OCI-M2 (cell line): ENCODE data around the gene NMT1.

Experiments used
- DNase-seq: peaks from one replicate; lab custom pipeline; 2025; ENCODE audit not compliant: unreplicated experiment; lab: John Stamatoyannopoulos, UW

NMT1 gene

DNA sequence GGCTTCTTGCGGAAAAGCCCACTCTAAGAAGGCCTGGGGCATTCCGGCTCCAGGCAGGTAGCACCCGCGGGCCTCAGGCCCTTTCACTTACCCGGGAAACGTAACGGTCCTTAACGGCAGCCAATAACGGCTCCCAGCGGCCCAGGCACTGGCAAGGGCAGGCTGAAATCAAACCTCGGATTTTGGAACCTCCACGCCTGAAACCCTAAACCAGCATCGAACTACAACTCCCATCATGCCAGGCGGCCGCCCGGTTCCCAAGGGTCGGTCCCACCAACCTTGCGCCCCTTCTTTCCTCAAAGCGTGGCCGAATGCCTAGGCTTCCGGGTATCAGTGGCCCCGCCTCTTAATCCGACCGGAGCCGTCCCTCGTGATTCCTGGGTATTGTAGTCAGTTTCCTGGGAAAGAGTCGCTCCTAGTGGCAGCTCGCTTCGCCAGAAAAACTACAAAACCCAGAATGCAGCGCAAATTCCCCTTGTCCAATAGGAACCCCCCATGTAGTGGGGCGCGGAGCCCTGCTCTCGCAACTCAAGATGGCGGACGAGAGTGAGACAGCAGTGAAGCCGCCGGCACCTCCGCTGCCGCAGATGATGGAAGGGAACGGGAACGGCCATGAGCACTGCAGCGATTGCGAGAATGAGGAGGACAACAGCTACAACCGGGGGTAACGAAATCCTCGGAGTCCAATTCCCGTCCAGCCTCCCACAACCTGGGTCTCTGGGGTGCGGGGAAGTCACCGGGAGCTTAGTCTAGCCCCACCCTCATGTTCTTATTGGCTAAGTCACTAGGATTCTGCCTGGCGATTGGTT lies at the start of gene NMT1:
Gene NMT1, plus strand, starts transcription at position 521 of the 809 bp plus-strand sequence. Its CDS starts 13 bp downstream, at position 534.
- peak; percentile 90 for DNase-seq

DNA sequence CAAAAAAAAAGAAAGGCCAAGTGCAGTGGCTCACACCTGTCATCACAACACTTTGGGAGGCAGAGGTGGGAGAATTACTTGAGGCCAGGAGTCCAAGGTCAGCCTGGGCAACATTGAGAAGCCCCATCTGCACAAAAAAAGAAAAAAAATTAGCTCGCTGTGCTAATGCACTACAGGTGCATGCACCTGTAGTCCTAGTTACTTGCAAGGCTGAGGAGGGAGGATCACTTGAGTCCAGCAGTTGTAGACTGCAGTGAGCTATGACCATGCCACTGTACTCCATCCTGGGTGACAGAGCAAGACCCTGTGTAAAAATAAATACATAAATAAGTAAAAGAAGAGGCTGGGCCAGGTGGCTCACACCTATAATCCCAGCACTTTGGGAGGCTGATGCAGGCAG lies 49.4 kb upstream of the NMT1 start:
- DNase-seq, result no peak

DNA sequence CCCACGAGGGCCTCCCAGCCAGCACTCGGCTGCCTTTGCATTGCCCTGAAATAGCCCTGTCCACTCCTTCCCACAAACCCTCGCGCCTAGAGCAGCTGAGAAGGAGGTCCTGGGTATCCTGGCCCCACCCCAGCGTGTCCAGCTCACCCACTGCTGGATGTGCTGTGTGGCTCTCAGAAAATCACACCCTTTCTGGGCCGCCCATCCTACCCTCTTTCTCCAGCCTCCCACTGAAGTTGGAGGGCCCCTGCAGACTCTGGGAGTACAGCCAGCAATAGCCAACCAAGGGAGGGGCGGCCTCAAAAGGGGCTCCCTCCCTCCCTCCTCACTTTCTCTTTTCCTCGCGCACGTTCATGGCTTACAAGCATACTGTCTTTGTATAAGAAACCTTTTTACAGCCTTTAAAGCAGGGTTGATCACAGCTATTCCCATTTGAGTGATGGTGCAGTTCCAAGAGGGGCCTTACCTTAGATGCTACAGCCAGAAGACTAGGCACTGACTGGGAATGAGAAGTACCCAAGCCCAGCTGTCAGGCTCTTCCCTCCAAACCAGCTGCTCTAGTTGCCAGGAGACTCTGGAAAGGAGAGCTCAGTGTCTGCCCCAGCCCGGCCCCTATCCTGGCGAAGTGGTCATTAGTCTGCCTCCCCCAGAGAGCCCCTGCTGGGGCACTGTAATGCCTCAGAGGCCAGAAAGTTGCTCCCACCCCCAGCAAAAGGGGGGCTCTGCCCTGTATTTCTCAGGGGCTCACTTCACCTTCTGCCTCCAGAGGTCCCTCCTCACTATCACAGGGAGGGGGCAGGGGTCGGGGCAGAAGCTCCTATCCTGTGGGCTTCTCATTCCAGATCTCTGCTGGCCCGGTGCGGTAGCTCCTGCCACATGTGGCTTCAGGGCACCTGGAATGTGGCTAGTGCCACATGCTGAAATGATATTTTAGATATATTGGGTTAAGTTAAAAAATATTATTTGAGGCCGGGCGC lies 47.8 kb upstream of the NMT1 start:
- DNase-seq, result no peak

DNA sequence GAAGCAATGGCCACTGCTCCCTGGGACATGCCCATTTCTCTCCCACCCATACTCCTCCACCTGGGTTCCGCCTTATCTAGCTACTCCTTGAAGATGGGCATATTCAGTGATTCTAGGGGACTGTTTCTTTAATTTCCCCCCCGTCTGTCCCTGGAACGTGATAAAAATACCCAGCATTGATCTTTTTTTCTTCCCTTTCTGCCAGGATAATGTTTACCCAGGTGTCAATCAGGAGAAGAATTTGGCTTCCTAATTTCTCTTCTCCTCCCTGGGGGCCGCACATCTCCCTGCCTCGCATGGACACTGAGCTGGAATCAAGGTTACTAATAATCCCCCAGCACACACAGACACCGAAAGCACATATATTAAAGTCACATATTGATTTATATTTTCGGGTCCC lies 44.9 kb upstream of the NMT1 start:
- no peak for DNase-seq

DNA sequence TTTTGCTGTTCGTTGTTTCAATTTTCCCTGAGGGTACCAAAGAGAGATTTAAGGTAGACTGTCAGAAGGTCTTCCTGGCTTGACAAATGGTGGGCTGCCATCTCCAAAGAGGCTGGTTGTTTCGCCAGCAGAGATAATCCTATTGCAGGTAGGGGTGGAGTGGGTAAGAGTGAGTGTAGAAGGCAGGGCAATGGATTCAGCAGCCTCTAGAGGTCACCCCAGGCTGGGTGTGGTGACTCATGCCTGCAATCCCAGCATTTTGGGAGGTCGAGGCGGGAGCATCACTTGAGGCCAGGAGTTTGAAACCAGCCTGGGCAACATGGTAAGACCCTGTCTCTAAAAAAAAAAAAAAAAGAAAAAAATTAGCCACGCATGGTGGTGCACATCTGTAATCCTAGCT lies 44.3 kb upstream of the NMT1 start:
- DNase-seq, result no peak

DNA sequence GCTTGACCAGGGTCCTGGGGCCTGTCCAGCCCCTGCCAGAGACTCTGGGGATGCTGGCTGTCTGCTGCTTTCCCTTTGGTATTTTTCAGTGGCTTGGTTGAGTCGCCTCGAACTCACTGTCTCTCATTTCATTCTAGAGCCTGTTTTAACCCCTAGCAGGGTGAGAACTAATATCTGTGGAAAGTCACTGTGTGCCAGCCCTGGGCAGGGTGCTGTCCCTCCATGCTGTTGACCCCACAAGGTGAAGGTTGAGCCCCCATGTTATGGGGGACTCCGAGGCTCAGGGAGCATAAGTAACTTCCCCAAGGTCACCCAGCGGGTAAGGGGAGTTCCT lies 42.6 kb upstream of the NMT1 start:
- DNase-seq, result no peak

DNA sequence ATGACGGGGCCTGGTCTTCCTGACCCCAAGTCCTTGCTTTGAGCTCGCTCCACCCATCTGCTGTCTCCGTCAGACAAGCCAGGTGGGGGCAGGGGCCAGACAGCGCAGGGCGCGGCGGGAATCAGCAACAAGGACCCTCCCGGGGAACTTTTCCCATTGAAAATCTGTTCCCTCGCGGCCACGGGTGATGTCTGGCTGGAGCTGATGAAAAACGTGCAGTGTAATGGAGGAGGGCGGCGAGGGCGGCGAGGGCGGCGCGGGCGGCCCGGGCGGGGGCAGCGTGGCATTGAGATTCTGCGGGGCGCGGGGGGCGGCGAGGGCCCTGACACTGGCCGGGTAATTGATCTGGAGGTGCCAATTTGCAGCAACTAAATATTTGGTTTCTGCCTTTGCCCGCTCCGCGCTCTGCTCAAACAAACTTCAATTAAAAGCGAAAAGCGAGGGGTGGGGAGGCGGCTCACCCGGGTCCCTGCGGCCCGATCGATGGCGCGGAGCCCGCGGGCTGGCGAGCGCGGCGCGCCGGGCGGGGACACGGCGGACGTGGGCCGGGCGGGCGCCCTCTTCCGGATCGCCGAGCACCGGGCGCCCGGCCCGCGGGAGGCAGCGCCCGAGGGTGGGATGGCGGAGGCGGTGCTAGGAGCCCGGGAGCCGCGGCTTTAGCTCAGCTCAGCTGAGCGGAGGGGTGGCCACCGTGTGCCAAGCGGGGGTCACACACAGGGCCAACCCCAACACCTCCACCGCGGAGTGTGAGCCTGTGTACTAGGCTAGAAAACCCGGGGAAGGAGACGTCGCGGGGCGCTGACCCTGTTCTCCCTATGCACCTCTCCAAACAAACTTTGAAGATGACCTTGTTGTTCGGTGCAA lies 42.0 kb upstream of the NMT1 start:
- no peak for DNase-seq

DNA sequence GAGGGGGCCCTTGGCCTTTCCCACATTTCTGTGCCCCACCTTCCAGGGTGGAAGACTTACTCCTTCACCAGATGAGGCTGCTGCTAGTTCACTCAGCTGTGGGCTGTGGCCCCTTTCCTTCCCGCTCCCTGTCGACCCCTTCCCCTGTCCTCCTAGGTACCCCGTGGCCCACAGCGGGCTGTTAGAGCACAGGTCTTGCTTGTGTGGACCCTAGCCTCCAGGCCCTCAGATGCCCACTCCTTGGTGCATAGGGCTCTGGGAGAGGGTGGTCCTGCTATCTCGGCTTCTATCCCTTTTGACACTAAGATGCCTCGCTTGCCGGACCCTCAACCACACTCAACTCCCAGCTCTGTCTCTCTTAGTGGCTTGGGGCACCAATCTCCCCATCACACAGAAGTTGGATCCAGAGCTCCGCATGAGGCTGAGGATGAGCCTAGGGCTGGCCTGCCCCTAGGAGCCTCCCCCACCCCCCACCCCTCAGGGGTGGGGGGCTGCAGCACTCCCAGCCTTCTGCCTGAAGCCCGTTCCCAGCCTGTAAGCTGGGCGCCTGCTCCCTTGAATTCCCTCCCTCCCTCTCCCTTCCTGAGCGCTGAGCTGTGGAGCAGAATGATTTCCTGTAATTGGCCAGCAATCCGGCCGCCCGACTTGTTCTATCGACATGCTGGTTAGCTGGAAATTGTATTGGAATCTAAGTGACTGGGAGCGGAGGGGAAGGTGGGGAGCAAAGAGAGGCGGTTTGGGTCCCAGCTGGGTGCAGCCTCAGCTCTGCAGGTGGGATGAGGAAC lies 40.6 kb upstream of the NMT1 start:
- DNase-seq, result no peak

DNA sequence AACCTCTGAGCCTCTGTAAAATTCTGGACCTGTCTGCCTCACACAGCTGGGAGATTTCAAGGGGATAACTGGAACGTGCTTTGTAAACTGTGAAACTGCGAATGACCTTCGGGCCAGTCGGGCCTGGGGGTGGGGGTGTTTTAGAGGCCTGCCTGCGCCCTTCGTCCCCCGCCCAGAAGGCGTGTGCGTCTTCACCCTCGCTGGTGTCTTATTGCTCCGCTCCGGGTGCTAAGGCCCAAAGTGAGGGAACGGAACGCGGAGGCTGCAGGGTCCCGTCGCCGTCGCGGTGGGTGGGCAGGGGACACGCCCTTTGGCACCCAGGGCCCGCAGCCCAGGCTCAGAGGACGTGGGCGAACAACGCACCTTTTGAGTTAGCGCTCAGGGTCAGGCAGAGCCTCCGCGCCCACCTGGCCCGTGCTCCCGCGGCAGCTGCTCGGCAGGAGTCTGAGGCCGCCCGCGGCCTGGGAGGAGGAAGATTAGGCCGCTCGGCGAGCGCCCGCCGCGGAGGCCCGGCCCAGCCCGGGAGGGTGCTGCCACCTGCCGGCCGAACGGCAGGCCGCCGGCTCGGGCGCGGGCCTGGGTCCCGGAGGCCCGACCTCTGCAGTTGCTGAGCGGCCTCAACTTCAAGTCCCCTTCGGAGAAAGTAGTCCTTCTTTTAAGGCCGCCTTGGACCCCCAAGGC lies 39.4 kb upstream of the NMT1 start:
- DNase-seq, result no peak

DNA sequence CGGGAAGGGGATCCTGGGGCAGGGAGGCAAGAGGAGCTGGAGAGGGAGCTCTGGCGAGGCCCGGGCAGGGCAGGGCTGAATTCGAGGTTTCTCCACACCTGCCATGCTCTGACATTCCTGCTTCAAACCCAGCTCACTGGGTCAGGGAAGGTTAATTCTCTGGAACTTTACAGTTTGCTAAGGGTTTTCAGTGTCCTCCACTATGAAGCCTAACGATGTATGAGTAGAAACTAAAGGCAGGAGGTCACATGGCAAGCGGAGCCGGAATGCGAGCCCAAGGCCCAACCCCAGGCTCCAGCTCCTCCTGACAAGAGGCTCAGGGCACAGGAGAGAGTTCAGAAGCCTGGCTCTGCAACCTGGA lies 38.8 kb upstream of the NMT1 start:
- DNase-seq, result no peak

DNA sequence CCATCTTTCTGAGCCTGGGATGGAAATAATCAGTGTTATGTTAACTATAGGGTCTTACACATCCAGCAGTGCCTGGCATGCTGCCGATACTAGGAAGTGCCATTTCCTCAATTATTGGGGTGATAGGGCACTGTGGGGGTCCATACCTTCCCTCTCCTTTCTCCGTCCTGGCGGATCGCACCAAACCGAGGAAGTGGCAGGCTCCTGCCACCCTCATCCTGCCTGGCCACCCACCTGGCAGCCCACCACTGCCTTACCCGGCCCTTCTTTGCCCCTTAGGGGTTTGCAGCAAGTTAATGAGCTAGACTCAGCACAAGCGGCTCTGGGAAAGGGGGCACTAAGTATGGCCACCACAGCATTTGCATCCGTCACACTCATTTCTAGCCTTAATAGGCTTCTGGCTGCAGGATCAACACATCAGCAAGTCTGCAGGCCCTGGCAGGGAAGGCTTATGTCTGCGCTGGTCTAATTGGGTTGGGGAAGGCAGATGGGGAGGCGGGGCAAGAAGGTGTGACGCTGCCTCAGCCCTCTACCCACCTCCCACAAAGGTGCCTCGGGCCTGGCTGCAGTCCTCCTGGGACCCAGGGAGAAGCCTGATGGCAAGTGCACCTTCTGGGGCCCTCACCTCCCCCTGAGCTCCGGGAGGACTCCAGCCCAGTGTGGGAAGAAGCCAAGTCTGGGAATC lies 38.3 kb upstream of the NMT1 start:
- DNase-seq, result no peak

DNA sequence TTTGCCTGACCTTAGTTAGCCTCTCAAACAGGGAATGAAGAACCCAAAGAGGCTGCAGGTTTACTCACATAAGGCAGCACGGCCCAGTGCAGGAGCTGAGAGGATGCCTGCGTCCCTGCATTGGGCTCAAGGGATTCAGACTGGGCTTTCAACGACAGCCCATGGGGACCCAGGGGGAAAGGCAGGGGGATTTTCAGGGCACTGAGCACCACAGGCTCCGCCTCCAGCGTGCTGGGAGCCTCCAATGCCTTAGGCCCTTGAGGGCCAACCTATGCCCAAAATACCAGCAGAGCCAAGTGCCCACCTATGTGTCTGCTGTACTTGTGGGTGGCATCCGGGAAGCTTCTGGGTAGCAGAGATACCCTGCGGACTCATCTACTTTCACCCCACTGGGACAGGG lies 32.0 kb upstream of the NMT1 start:
- DNase-seq, result no peak

DNA sequence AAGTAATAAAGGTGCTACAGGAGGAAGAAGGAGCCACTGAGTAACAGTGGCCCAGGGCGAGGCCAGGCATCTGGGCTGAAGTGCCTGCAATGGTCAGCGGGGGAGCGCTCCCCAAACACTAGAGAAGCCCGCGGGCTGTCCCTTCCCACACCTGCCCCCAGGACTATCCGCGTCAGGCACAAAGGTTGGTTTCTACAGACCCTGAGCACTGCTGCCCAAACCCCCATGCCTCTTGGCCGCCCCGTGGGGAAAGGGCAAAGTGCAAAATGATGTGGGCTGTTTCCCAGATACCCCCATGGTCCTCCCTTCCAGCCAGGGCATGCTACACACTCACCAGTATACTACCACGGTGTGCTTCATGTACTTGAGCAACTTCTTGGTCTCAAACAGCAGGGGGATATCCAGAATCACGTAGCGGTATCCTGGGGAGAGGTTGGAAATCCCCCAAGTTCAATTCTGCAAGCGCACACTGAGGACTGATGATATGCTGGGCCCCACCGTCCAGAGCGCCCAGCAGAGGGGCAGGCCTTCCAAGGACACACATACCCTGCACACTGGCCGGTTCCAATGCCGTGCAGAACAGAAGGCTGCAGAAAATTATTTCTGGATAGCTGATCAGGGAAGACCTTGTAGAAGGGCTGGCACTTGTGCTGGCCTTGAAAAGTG lies 31.2 kb upstream of the NMT1 start:
- no peak for DNase-seq

DNA sequence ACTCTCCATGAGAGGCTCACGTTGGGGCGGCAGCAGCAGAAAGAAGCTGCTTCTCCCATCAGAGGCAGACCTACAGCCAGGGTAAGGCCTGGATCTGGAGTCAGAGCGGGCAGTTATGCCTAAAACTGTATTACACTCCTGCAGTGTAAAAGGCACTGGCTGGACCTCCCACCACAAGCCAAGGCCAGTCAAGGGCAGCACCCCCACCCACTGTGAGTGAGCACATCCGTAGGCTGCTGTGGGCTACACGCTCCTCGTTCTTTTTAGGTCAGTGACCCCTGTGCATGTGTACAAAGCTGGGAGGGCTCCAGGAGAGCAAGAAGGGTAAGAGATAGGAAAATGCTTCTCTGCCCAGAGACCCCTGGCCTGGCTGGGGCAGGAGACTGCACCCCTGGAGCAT lies 30.4 kb upstream of the NMT1 start:
- DNase-seq, result no peak

DNA sequence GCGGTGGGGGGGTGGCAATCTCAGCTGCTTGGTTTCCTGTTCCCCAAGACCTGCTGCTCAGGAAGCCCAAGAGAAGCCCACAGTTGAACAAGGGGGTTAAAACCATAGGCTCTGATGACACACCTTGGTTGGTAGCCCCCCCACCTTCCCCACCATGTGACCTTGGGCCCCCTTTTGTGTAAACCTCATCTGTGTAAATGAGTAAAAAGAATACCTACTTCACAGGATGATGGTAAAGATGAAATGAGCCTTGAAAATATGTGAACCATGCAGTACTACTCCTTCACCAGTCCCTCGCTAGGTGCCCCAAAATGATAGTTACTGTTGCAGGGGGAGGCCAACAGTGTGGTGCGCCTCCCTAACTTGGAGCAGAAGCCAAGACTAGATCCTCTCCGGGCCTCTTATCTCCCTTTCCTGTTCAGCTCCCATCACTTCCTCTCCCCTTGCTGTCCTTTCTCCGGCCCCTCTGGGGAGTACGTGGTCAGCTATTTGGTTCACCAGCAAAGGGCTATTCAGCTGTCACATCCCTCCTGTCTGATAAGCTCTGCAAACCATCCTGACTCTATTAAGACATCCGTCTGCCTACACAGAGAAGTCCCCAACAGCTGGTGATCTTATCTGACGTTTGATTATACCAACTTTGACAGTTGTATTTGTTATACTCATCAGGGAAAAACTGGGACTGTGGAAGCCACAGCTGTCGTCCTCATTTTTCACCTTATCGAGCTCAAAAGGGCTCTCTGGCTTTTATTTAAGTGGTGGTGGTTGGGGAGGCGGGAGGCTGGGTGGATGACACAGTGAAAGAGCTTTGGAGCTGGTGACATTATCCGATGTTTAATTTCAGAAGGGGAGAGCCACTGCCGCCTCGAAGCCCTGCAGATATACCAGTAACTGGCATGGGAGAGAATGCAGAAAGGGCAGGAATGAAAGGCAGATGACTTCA lies 29.6 kb upstream of the NMT1 start:
- peak; percentile 61 for DNase-seq

DNA sequence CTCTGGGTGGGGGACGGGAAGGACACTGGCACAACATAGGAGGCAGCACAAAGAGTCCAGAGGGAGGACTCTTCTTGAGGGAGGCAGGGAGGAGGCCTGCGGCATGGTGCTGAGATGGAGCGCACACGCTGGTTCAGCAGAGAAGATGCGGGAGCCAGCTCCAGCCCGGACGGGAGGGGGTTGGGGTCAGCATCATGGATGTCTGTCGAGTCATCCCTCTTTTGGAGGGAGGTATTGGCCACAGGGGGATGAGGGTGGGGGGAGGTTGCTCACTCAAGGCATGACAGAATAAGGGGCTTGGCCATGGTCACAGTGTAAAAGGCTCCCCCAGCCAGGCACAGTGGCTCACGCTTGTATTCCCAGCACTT lies 29.0 kb upstream of the NMT1 start:
- DNase-seq, result no peak

DNA sequence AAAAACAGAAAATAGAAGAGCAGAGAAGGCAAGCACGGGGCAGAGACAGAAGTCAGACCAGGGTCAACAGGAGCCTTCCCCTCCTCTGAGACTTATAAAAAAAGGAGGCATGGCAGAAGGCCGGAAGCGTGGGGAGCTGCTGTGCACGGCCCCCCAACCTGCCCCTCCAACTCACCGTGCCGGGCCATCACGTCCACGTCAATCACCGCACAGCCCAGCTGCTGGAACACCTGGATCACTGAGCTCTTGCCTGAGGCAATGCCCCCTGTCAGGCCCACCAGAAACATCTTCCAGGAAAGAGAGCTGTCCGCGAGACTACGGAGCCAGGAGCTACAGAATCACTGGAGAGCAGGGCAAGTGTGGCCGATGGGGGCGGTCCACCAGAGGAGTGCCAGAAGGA lies 26.5 kb upstream of the NMT1 start:
- no peak for DNase-seq

DNA sequence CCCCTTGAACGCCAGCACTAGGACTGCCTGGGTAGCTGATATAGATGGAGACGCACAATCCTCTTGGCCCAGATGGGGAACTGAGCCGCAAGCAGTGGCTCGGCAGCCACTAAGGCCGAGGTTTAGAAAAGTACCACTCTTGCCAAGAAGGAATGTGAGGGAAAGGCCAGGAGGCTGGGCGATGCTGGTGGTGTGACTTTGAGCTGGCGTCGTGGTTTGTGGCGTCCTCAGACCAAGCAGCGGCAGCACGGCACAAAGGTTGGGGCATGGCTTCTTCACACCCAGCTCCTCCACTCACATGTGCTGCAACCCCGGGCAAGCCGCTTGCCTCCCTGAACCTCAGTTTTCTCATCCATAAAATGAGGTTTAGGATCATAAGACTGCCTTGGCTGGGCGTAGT lies 25.3 kb upstream of the NMT1 start:
- no peak for DNase-seq
